B cell (primary cell): ENCODE measurements around the gene ASXL2. TPM values are rescaled to one million over a fixed set of nuclear protein-coding genes. Genes with fewer than 3 reads are reported as not detected.
"Not testable (repeated sequence)": the region's sequence is repeated elsewhere in the genome, so short reads cannot be mapped to it uniquely, and the experiment has no call there.

ENCODE experiments used
- ATAC-seq: fragments of 200-7000 bp; cut with Tn5 transposase; one replicate; pipeline ENCODE4 v1.10.0; 2021; ENCODE audit warnings: low read depth, mild to moderate bottlenecking, moderate number of reproducible peaks, moderate library complexity
- CTCF ChIA-PET: fragments of 350-600 bp; sonication (Branson Sonifier 250); formaldehyde crosslinking; loops from one replicate; lab custom pipeline; 2021; ENCODE audit warnings: antibody characterized with exemption, inconsistent platforms; lab: Charles Lee
- POLR2A ChIA-PET: fragments of 350-600 bp; sonication (Branson Sonifier 250); formaldehyde crosslinking; loops from one replicate; lab custom pipeline; 2021; ENCODE audit warnings: antibody characterized with exemption; lab: Charles Lee
- DNase-seq: peaks from one replicate; pipeline ENCODE4 v3.0.0; 2013
- H2AFZ ChIP-seq: 2 replicates; pipeline ENCODE4 v1.6.1; 2012; ENCODE audit warnings: mild to moderate bottlenecking, low read depth, low read length; ENCODE audit not compliant: insufficient read depth, poor library complexity, severe bottlenecking
- H3K27ac ChIP-seq, 2 donors: 1 replicate in 1 of 2; 2 replicates in 1 of 2; pipeline ENCODE4 v1.5.1; 2012 to 2013; ENCODE audit warnings: low read length in 2 of 2, mild to moderate bottlenecking in 2 of 2, moderate library complexity in 1 of 2
- H3K27me3 ChIP-seq, 4 experiments: fragments of 200-600 bp in 1 of 4; sonication (generic) in 1 of 4; replicated peaks in 1 of 4; 1 replicate in 2 of 4; 2 replicates in 2 of 4; pipeline versions ENCODE4 v1.6.1 to v1.7.0; 2013 to 2016; ENCODE audit warnings: low read length in 3 of 4, mild to moderate bottlenecking in 2 of 4, mixed read lengths in 1 of 4, moderate library complexity in 1 of 4; ENCODE audit not compliant: insufficient read depth in 4 of 4, control insufficient read depth in 3 of 4; ENCODE audit errors: control extremely low read depth in 1 of 4
- H3K36me3 ChIP-seq, 2 experiments: replicated peaks in 1 of 2; 1 replicate in 1 of 2; 2 replicates in 1 of 2; pipeline versions ENCODE4 v1.6.1 to v1.7.1; 2013; ENCODE audit warnings: low read length in 1 of 2; ENCODE audit not compliant: insufficient read depth in 2 of 2, control insufficient read depth in 1 of 2; ENCODE audit errors: control extremely low read depth in 1 of 2, extremely low read depth in 1 of 2
- H3K4me1 ChIP-seq, 2 donors: fragments of 200-600 bp in 1 of 2; sonication (generic) in 1 of 2; 1 replicate in 1 of 2; 2 replicates in 1 of 2; pipeline versions ENCODE4 v1.5.1 to v1.6.1; 2013 to 2017; ENCODE audit warnings: low read length in 2 of 2; ENCODE audit not compliant: control insufficient read depth in 2 of 2, insufficient read depth in 2 of 2
- H3K4me2 ChIP-seq: replicated peaks from 2 replicates; pipeline ENCODE3; 2012; ENCODE audit warnings: mild to moderate bottlenecking, low read depth, low read length; ENCODE audit not compliant: poor library complexity, severe bottlenecking
- H3K4me3 ChIP-seq, 5 experiments: fragments of 200-600 bp in 1 of 5; sonication (generic) in 1 of 5; 1 replicate in 3 of 5; 2 replicates in 2 of 5; pipeline versions ENCODE4 v1.5.1 to v1.7.0; 2011 to 2016; ENCODE audit warnings: low read length in 4 of 5, mild to moderate bottlenecking in 4 of 5, low read depth in 2 of 5, control low read depth in 1 of 5, moderate library complexity in 1 of 5; ENCODE audit not compliant: insufficient read depth in 1 of 5; ENCODE audit errors: control extremely low read depth in 1 of 5, extremely low read depth in 1 of 5
- H3K79me2 ChIP-seq: fragments of 200-600 bp; sonication (generic); one replicate; pipeline ENCODE4 v1.6.0; 2016; ENCODE audit warnings: low read length; ENCODE audit not compliant: control insufficient read depth, insufficient read depth
- H3K9ac ChIP-seq: fragments of 200-600 bp; sonication (generic); 2 replicates; pipeline ENCODE4 v1.6.1; 2017; ENCODE audit warnings: mild to moderate bottlenecking, low read length, moderate library complexity
- H3K9me3 ChIP-seq, 3 donors: one replicate each; pipeline versions ENCODE4 v1.6.1 to v1.7.1; 2013; ENCODE audit warnings: low read length in 2 of 3; ENCODE audit not compliant: control insufficient read depth in 2 of 3, insufficient read depth in 1 of 3; ENCODE audit errors: control extremely low read depth in 1 of 3
- H4K20me1 ChIP-seq: 2 replicates; pipeline ENCODE4 v1.6.0; 2012; ENCODE audit warnings: mild to moderate bottlenecking, low read length; ENCODE audit not compliant: insufficient read depth, control insufficient read depth, poor library complexity, severe bottlenecking
- H3K27ac Mint-ChIP-seq: one replicate; pipeline ENCODE4 v1.8.0; 2021; ENCODE audit warnings: mixed read lengths
- H3K27me3 Mint-ChIP-seq: one replicate; pipeline ENCODE4 v1.8.0; 2021; ENCODE audit warnings: mixed read lengths
- H3K4me1 Mint-ChIP-seq: one replicate; pipeline ENCODE4 v1.8.0; 2021; ENCODE audit warnings: mixed read lengths
- H3K4me3 Mint-ChIP-seq: one replicate; pipeline ENCODE4 v1.8.0; 2021; ENCODE audit warnings: mixed read lengths
- H3K9me3 Mint-ChIP-seq: one replicate; pipeline ENCODE4 v1.8.0; 2022; ENCODE audit warnings: mixed read lengths; ENCODE audit not compliant: insufficient read depth
- CTCF ChIP-seq: fragments of 200-600 bp; IDR thresholded peaks from one replicate; pipeline ENCODE4 v1.8.0; 2022; ENCODE audit warnings: antibody characterized with exemption, mild to moderate bottlenecking
- EZH2 ChIP-seq: IDR thresholded peaks from 2 replicates; pipeline ENCODE4 v1.6.1; 2012; ENCODE audit warnings: borderline replicate concordance, low read depth, mild to moderate bottlenecking, moderate library complexity, low read length; ENCODE audit not compliant: insufficient read depth, poor library complexity, severe bottlenecking
- WGBS: methylation state at CpG from one replicate; pipeline ENCODE4 v1.1.5; 2013; ENCODE audit warnings: missing lambda C conversion rate; ENCODE audit not compliant: insufficient coverage; 5-methylcytosine and 5-hydroxymethylcytosine counted together
- intact Hi-C: fragments of 100-400 bp; cut with micrococcal nuclease; formaldehyde crosslinking; loops from one replicate; pipeline ENCODE4 v1.10.0; 2022
- polyA plus RNA-seq: library from polyadenylated mRNA; depleted of rRNA; stranded (reverse); fragments of >200 nt; gene quantifications from 2 replicates; pipeline ENCODE4 v1.2.3, GENCODE V29; 2012
- total RNA-seq, 2 donors: library from RNA; stranded (reverse); fragments of 120-200 nt in 1 of 2; gene quantifications; 1 replicate in 1 of 2; 2 replicates in 1 of 2; pipeline versions ENCODE4 v1.2.3 to v1.2.4, GENCODE V29; 2013 to 2022

The ASXL2 gene
- total and polyA plus RNA-seq, 2 donors (not counting 1 experiment from before 2014, with no cell fraction given), result 7.6 to 55.0 TPM

GRCh38 chr2:25829828-25830227, 48.5 kb downstream of the ASXL2 start:
- H3K79me2 ChIP-seq, result peaks cover 51% of the 10 kb centered on the region

GRCh38 chr2:25829377-25829704, 48.9 kb downstream of the ASXL2 start:
- no peak for ATAC-seq
- Histone ChIP-seq H3K4me2 (no peak overlapping the region), H3K36me3 (peaks cover 1 to 22% of the 10 kb centered on the region in 2 experiments), H3K4me3 (no peak overlapping the region), H3K79me2 (peaks cover 47% of the 10 kb centered on the region), H3K27ac (no peak overlapping the region), H3K9ac (no peak overlapping the region), H4K20me1 (peaks cover 30% of the 10 kb centered on the region), H3K4me1 (no peaks in the 10 kb centered on the region), H2AFZ (no peak overlapping the region), H3K27me3 (no peaks in the 10 kb centered on the region), H3K9me3 (peaks cover 0 to 21% (median 10%) of the 10 kb centered on the region in 3 donors)
- no peak for DNase-seq
- Mint-ChIP-seq H3K27ac (no peak overlapping the region), H3K4me3 (no peak overlapping the region), H3K4me1 (peaks cover 22% of the 10 kb centered on the region), H3K27me3 (no peaks in the 10 kb centered on the region), H3K9me3 (peaks cover 7% of the 10 kb centered on the region)
- POLR2A ChIA-PET, result no interaction called here
- CTCF ChIA-PET, result no interaction called here
- no CpG with 5 or more reads among the region's 1 CpG for WGBS
- intact Hi-C loops, result no loop called here
- no peak for TF ChIP-seq CTCF
- no peak for TF ChIP-seq EZH2

More at GRCh38 chr2:25829828-25830227, 48.5 kb downstream of the ASXL2 start:
- Mint-ChIP-seq H3K27me3 (no peaks in the 10 kb centered on the region), H3K4me1 (peaks cover 18% of the 10 kb centered on the region), H3K27ac (no peak overlapping the region), H3K4me3 (no peak overlapping the region), H3K9me3 (peaks cover 7% of the 10 kb centered on the region)
- Histone ChIP-seq H3K36me3 (peaks cover 1 to 24% of the 10 kb centered on the region in 2 experiments), H4K20me1 (peaks cover 30% of the 10 kb centered on the region), H3K27ac (no peak overlapping the region), H3K4me3 (no peak overlapping the region), H3K9me3 (peaks cover 0 to 21% (median 10%) of the 10 kb centered on the region in 3 donors), H3K4me1 (no peaks in the 10 kb centered on the region), H3K27me3 (no peaks in the 10 kb centered on the region), H3K9ac (no peak overlapping the region), H3K4me2 (no peak overlapping the region), H2AFZ (no peak overlapping the region)
- WGBS, result 100% methylated on average over 2 of the region's 2 CpGs
- no peak for TF ChIP-seq EZH2
- no peak for TF ChIP-seq CTCF
- intact Hi-C loops, result no loop called here
- DNase-seq, result no peak
- ChIA-PET POLR2A (no interaction called here), CTCF (no interaction called here)
- ATAC-seq, result no peak

DNA sequence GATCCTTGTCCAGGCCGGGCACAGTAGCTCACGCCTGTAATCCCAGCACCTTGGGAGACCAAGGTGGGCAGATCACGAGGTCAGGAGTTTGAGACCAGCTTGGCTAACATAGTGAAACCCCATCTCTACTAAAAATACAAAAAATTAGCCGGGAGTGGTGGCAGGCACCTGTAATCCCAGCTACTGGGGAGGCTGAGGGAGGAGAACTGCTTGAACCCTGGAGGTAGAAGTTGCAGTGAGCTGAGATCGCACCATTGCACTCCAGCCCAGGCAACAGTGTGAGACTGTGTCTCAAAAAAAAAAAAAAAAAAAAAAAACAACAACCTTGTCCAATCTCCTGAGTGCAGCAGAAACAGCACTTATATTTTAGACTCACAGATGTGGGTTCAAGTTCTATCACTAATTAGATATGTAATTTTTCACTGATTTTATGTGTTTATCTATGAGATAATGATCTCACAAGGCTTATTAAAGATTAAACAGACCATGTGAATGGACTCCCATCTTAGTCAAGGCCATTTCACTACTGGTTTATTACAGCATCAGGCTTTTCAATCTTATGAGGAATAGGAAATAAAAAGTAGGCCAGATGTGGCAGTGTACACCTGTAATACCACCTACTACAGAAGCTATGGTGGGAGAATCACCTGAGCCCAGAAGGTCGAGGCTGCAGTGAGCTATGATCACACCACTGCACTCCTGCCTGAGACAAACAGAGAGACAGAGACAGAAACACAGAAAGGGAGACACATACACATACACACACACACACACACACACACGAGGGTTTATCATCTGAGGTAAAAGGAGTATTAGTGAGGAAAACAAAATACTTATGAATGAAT, 49.5 kb downstream of the ASXL2 start:
- H3K27ac Mint-ChIP-seq, H3K9ac ChIP-seq, H3K27me3 ChIP-seq, intact Hi-C loops, H3K27me3 Mint-ChIP-seq, H3K4me3 ChIP-seq, DNase-seq, ATAC-seq, H2AFZ ChIP-seq, H3K4me1 ChIP-seq, H3K4me2 ChIP-seq, H3K4me3 Mint-ChIP-seq, H3K9me3 Mint-ChIP-seq, POLR2A ChIA-PET, H3K27ac ChIP-seq: not testable (repeated sequence)
- Histone ChIP-seq H3K79me2 (peaks cover 45% of the 10 kb centered on the region), H3K9me3 (peaks cover 0 to 16% (median 10%) of the 10 kb centered on the region in 3 donors), H4K20me1 (peaks cover 30% of the 10 kb centered on the region), H3K36me3 (peaks cover under 1 to 18% of the 10 kb centered on the region in 2 experiments)
- CTCF ChIA-PET, result interaction anchor here (0.7 kb wide), 1 partner anchor 101 kb away, joined by 3 read pairs; no protein-coding TSS in a partner anchor
- WGBS, result 83% methylated on average over 1 of the region's 7 CpGs
- H3K4me1 Mint-ChIP-seq, result peaks cover 24% of the 10 kb centered on the region
